ENCODE measurements around the gene ITM2B.
A peak's percentile ranks its signal among the peaks of the same experiment; 100 is the strongest.

Gene ITM2B

DNA sequence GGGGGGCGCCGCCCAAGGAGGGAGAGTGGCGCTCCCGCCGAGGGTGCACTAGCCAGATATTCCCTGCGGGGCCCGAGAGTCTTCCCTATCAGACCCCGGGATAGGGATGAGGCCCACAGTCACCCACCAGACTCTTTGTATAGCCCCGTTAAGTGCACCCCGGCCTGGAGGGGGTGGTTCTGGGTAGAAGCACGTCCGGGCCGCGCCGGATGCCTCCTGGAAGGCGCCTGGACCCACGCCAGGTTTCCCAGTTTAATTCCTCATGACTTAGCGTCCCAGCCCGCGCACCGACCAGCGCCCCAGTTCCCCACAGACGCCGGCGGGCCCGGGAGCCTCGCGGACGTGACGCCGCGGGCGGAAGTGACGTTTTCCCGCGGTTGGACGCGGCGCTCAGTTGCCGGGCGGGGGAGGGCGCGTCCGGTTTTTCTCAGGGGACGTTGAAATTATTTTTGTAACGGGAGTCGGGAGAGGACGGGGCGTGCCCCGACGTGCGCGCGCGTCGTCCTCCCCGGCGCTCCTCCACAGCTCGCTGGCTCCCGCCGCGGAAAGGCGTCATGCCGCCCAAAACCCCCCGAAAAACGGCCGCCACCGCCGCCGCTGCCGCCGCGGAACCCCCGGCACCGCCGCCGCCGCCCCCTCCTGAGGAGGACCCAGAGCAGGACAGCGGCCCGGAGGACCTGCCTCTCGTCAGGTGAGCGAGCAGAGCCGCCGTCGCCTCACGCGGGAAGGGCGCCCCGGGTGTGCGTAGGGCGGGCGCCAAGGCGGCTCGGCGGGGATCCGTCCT, 70.5 kb downstream of the ITM2B start, which contains the start of gene RB1 (continued):
- TF ChIP-seq OVOL3 (tag by site-specific recombination; IDR thresholded peaks at IDR 0.05): 0 out of 2 replicates have a peak, but pooled peaks have one; percentile 16
- peak; percentile 42; the same call in 1 of the 2 replicates for TF ChIP-seq ZXDB (tag by site-specific recombination; IDR thresholded peaks at IDR 0.05)
- TF ChIP-seq ZNF677 (tag by site-specific recombination; IDR thresholded peaks at IDR 0.05): 0 out of 2 replicates have a peak, but pooled peaks have one; percentile 14
- peak; percentile 91 for TF ChIP-seq ZBTB11 (tag by site-specific recombination; conservative IDR thresholded peaks at IDR 0.05; ENCODE audit: low read depth)
- 0 out of 2 replicates have a peak, but pooled peaks have one; percentile 12 for TF ChIP-seq ZNF596 (tag by site-specific recombination; IDR thresholded peaks at IDR 0.05)
- TF ChIP-seq FEZF1 (tag by site-specific recombination; IDR thresholded peaks at IDR 0.05): 0 out of 2 replicates have a peak, but pooled peaks have one; percentile 5
- TF ChIP-seq ZNF24 (tag by site-specific recombination; IDR thresholded peaks at IDR 0.05): peak; percentile 54; the same call in 1 of the 2 replicates
- TF ChIP-seq SP2 (tag by site-specific recombination; IDR thresholded peaks at IDR 0.05): peak; percentile 74
- peak; percentile 88 for TF ChIP-seq ZNF629 (tag by site-specific recombination; IDR thresholded peaks at IDR 0.05)
- TF ChIP-seq ZBTB21 (tag by site-specific recombination; IDR thresholded peaks at IDR 0.05): peak; percentile 58; the same call in 1 of the 2 replicates
- TF ChIP-seq KLF17 (tag by site-specific recombination; IDR thresholded peaks at IDR 0.05): peak; percentile 47; the same call in 1 of the 2 replicates
- TF ChIP-seq SP7 (tag by site-specific recombination; IDR thresholded peaks at IDR 0.05): peak; percentile 77
- peak; percentile 90 for TF ChIP-seq ZFP69B (tag by site-specific recombination; IDR thresholded peaks at IDR 0.05)
- TF ChIP-seq, protein P1, sequence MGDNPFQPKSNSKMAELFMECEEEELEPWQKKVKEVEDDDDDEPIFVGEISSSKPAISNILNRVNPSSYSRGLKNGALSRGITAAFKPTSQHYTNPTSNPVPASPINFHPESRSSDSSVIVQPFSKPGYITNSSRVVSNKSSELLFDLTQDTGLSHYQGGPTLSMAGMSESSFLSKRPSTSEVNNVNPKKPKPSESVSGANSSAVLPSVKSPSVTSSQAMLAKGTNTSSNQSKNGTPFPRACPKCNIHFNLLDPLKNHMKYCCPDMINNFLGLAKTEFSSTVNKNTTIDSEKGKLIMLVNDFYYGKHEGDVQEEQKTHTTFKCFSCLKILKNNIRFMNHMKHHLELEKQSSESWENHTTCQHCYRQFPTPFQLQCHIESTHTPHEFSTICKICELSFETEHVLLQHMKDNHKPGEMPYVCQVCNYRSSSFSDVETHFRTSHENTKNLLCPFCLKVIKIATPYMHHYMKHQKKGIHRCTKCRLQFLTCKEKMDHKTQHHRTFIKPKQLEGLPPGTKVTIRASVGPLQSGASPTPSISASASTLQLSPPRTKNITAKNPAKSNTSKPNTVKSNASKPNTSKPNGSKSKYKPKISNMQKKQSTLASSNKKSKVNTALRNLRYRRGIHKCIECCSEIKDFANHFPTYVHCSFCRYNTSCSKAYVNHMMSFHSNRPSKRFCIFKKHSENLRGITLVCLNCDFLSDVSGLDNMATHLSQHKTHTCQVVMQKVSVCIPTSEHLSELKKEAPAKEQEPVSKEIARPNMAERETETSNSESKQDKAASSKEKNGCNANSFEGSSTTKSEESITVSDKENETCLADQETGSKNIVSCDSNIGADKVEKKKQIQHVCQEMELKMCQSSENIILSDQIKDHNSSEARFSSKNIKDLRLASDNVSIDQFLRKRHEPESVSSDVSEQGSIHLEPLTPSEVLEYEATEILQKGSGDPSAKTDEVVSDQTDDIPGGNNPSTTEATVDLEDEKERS (tag by site-specific recombination; IDR thresholded peaks at IDR 0.05): 0 out of 2 replicates have a peak, but pooled peaks have one; percentile 9
- TF ChIP-seq PRDM10 (tag by site-specific recombination; IDR thresholded peaks at IDR 0.05): peak; percentile 71
- TF ChIP-seq ZNF223 (tag by site-specific recombination; IDR thresholded peaks at IDR 0.05): no peak
- TF ChIP-seq ZBTB17 (tag by site-specific recombination; IDR thresholded peaks at IDR 0.05): peak; percentile 63; the same call in 1 of the 2 replicates
- TF ChIP-seq MZF1 (tag by site-specific recombination; IDR thresholded peaks at IDR 0.05; ENCODE audit: borderline replicate concordance): no peak
- no peak for TF ChIP-seq ZSCAN4 (tag by site-specific recombination; IDR thresholded peaks at IDR 0.05)
- TF ChIP-seq KLF9 (tag by site-specific recombination; IDR thresholded peaks at IDR 0.05; ENCODE audit: low read depth): peak; percentile 68
- TF ChIP-seq ZNF394 (tag by site-specific recombination; IDR thresholded peaks at IDR 0.05; ENCODE audit: borderline replicate concordance): peak; percentile 48; the same call in 1 of the 2 replicates
- peak; percentile 78 for TF ChIP-seq ZNF561 (tag by site-specific recombination; IDR thresholded peaks at IDR 0.05; ENCODE audit: borderline replicate concordance)
- TF ChIP-seq ZNF501 (tag by site-specific recombination; IDR thresholded peaks at IDR 0.05): peak; percentile 89; the same call in 1 of the 2 replicates
- TF ChIP-seq ZNF76 (tag by site-specific recombination; IDR thresholded peaks at IDR 0.05; ENCODE audit: borderline replicate concordance, low read depth): peak; percentile 76

All from HEK293 (cell line).